HG02571 (cell line): ENCODE data around the gene KATNAL1.

Experiments used
- ATAC-seq: cut with Tn5 transposase; IDR thresholded peaks from one replicate; pipeline ENCODE4 v1.9.1; 2021; ENCODE audit warnings: mild to moderate bottlenecking, moderate library complexity; ENCODE audit not compliant: unreplicated experiment

Gene KATNAL1

DNA sequence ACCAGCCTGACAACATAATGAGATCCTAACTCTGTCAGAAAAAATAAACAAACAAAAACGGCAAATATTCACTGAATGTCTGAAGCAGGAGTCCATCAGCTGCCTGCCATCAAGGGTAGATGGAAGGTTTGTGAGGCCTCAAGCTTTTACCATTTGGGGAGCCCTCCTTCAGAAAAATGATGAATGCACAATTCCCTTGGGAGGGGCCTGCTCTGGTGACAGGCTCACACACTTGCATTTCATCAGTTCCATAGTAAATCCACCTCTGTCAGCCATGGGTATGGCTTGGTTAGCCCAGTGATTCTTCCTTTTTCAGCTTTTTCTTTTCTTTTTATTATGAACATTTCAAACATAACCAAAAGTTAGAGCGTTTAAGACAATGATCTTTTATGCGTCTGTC is 26.3 kb upstream of the KATNAL1 start:
- no peak for ATAC-seq

GRCh38 chr13:30332456-30333143 is 25.2 kb upstream of the KATNAL1 start:
- ATAC-seq, result peak; percentile 67

DNA sequence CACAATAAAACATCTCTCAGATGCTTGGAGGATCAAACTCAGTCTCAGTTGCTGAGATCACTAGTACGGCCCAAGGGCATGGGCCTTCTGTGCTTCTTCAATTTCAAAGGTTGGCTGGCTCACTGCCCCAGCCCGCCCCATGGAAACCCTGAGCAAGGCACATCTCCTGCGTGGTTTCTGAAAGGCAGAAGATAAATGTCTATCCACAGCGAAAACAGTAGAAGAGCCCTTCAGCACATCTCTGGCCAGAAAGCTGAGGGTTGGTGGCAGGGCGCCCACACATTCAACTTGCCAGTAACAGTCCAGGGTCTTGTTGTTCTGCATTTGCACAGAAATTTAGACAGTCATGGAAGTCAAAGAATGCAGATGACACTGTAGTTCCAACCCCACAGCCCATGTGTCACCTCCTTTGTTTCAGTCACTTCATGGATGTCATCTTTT is 24.0 kb upstream of the KATNAL1 start:
- no peak for ATAC-seq

- ATAC-seq, result no peak
These were observed 21.7 kb upstream of the KATNAL1 start for GRCh38 chr13:30329009-30329585.

GRCh38 chr13:30325668-30326067 is 18.3 kb upstream of the KATNAL1 start:
- ATAC-seq, result no peak

DNA sequence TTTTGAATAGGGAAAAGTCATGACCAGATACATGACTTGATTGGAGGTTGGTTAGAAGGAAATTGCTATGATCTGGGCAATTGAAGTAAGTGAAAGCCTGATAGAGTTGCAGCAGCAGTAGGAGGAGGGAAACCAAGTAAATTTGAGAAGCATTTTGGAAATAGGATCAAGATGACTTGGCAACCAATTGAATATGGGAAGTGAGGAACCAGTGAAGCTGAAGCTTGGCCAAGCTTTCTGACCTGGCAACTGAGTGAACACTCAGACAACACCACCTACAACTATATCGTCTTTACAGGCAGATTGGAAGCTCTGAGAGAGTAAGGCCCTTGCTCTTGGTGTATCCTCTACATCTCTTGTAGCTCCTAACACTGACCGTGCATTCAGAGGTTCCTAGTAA is 16.2 kb upstream of the KATNAL1 start:
- no peak for ATAC-seq

DNA sequence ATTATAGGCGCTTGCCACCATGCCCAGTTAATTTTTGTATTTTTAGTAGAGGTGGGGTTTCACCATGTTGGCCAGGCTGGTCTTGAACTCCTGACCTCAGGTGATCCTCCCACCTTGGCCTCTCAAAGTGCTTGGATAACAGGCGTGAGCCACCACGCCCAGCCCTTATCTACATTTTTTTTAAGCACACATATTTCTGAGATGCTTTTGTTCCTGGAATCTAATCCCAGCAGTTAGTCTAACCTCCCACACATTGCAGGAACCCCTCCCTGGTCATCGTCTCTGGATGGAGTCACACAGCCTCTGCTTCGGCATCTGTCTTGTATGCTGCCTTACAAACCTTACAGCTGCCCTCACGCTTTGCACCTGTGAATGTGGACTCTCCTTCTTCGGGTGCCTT is 15.1 kb upstream of the KATNAL1 start:
- no peak for ATAC-seq

DNA sequence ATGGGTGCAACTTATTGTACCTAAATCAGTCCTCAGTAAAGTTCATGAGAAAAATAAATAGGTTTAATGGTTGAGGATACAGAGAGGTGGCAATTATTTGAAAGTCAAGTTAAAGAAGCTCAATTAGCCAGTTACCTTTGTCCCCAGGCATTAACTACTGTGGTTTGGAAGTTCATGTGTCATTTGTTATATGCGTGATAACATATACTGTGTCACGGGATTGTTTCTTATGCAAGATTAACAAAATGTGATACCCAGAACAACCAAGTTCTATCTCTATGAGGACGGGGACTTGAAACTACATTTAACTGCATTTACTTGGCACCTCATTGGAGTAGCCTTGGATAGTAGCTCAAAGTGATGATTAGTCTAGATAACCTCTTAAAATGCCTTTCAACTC is 13.9 kb upstream of the KATNAL1 start:
- no peak for ATAC-seq

DNA sequence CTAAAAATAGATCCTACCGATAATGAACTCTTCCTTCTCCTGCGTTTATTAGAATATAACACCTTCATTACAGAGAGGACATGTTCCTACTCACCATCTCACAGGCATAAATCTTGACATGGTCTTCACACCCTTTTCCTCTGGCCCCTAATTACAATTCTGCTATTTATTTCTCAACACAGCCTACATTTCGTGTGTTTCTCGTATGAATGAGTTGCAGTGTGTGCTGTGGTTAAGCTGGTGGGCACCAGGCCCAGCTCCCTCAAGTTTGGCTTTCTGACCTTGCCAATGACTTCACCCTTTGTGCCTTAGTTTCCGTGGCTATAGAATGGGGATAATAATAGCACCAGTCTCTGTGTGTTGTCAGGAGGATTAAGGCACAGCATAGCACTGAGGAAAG is 12.3 kb upstream of the KATNAL1 start:
- ATAC-seq, result no peak

- no peak for ATAC-seq
These were observed 11.8 kb upstream of the KATNAL1 start for GRCh38 chr13:30319130-30319529.

DNA sequence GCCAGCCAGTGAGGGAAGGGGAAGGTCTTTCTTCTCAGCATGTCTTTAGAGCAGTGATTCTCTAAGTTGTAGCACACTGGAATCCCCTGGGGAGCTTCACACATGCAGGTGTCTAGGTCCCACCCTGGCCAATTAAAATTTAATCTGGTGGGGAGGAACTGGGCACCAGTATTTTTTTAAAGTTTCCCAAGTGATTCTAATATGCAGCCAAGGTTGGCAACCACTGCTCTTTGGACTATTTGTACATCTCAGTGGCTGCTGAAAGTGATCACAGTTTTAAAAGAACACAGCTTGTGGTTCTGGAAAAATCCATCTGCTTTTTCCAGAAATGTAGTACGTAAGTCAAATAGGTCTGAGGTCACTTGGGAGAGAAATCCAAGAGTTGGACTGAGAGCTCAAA is 10.7 kb upstream of the KATNAL1 start:
- ATAC-seq, result no peak

DNA sequence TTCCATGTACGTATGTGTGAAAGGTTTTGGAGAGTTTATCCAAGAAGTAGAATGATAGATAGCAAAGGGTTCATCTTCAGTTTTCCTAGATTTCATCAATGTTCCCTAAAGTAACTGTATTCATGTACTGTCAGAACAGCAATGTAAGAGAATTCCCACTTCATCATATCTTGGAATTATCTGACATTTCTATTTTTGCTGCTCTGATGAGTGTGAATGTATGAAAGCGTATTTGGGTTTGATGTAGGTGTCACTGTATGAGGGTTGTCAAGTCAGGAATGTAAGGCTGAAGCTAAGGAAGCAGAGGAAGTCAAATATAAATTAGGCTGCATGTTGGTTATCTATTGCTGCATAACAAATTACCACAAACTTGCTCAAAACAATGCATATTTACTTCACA is 7.2 kb upstream of the KATNAL1 start:
- no peak for ATAC-seq

GRCh38 chr13:30314069-30314468 is 6.7 kb upstream of the KATNAL1 start:
- ATAC-seq, result no peak

- ATAC-seq, result no peak
These were observed 6.0 kb upstream of the KATNAL1 start for GRCh38 chr13:30313311-30313710.

GRCh38 chr13:30312904-30313303 is 5.6 kb upstream of the KATNAL1 start:
- ATAC-seq, result no peak

- ATAC-seq, result no peak
These were observed 1.2 kb upstream of the KATNAL1 start for GRCh38 chr13:30308548-30308947.

- ATAC-seq, result no peak
These were observed 580 bp upstream of the KATNAL1 start for GRCh38 chr13:30307971-30308290.

DNA sequence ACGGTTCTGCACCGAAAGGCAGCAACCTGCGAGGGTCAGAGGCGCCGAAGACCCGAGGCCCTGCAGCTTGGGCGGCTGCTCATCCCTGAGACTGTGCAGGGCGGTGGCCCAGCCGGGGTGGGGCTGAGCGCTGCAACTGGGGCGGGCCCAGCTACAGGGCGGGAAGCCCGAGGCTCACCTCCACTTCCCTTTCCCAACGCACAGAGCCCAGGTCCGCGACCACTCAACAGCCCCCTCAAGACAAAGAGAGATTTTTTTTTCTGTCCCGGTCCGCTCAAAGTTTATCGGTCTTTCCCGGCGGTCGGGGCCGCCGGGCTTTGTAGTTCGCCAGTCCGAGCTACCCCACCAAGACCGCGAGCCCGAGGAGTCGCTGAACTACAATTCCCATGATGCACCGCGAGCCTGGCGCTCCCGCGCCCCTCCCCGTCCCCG is 573 bp downstream of the KATNAL1 start:
- peak; percentile 86 for ATAC-seq

GRCh38 chr13:30305456-30305970 is 1.8 kb downstream of the KATNAL1 start:
- no peak for ATAC-seq

GRCh38 chr13:30303269-30303668 is 4.1 kb downstream of the KATNAL1 start:
- no peak for ATAC-seq

- ATAC-seq, result no peak
These were observed 5.5 kb downstream of the KATNAL1 start for GRCh38 chr13:30301827-30302226.

DNA sequence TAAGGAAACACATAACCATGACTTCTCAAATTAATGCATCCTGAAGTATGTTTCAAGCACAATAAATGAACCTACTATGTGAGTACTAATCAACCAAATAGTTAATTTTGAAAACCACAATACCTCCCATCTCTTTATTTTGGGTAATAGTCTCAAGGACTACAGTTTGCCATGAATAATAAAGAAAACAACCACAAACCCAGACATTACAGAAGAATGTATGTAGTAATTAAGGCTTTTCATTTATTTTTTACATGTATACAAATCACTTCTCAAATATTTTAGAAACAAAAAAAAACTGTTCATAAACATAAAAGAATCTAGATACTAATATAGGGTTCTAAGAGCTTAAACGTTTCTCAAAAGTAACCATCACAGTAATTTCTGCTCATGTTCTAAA is 6.8 kb downstream of the KATNAL1 start:
- no peak for ATAC-seq

DNA sequence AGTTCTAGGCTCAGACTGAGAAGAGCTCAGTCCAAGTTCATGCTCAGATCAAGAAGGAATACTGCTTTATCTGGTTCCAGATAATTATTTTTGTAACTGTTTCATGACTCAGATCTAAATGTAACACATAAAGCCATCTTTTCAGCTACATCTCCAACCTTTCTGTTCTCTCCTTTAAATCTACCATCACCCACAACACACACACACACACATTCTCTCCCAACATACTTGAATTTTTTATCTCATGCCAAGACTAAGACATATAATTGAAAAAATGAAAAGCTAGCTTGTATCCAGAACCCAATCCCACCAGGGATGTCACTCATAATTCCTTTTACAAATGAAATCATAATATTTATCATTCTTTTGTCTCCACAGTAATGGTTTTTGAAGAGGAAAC is 7.6 kb downstream of the KATNAL1 start:
- ATAC-seq, result no peak
